Measurements from ENCODE around the gene ADIPOR2. TPM values are rescaled to one million over a fixed set of nuclear protein-coding genes. Genes with fewer than 3 reads are reported as not detected.

Gene ADIPOR2
- total RNA-seq, 1 donor from 2014 or later, result 64.2 TPM

DNA sequence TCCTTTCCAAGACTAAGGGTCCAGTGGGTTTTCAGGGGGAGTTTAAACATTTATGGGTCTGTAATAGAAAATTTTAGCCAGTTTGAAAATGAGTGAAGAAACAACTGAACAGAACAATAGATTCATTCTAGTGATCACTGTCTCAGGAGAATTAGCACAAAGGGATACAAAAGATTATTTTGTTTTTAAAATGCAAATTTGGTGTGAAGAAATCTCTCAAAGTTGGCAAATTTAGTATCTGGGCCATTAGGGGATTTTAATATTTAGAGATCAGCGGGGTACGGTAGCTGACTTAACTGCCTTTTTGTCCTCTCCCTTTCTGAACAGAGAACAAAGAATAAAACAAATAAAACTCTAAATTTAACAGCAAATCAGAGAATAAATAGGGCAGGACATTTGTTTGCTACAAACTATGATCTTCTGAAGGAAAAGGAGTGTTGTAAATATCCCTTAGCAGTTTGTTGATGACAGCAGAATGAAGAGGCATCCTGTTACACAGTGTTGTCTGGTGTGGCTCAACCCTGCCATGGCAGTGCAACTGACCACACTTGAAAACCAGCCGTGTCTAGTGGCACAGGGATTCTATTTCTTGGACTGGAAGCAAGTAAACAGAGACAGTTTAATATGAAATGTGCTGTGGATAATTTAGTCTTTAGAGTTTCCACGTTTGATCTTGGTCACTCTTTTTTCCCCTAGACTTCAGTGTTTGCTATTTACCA, 83.2 kb downstream of the ADIPOR2 start:
- no peak for DNase-seq (ENCODE audit: low spot score)

DNA sequence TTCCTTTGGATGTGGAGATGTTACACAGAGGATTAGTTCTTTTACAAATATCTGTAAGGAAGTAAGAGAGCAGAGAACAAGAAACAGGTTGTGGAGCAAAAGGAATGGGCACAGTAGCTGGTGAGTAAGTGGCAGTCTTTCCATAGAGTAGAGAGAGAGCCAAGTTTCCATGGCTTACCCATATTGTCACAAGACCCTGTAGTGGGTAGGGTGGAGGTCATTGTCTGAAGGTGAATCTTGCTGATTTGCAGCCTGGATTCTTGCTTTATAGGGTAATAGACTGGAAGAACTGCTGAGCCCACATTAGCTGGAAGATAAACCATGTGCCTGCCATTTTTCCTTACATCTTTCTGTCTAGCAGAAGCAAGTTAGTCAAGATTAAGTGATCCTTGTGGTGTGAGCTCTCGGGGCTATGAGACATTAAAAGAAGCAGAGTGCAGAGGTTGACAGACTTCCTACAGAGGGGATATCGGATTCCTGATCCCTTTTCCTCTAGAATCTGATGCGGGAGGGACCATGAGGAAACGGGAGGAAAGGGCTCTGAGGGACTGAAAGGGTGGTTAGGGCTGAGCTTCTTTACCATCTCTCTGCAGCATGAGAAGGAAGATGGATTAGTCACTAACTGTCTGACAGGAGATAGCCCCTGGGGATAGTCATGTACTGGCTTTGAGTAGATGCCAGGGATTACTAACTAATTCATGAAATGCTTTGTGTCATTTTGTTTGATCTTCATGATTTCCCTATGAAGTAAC, 85.5 kb downstream of the ADIPOR2 start:
- DNase-seq (ENCODE audit: low spot score), result no peak

DNA sequence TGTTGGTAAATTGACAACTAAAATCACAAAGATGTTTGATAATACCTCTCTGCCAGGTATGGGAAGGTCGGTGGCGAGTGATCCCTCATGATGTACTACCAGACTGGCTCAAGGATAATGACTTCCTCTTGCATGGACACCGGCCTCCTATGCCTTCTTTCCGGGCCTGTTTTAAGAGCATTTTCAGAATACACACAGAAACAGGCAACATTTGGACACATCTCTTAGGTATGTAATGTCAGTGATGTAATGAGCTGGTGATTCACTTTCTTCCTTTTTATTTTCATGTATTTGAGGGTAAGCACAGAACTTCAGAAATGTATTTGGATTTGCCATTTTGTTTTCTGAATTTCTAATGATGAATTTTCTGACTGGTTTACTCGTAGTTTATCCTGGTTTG, 86.9 kb downstream of the ADIPOR2 start:
- no peak for DNase-seq (ENCODE audit: low spot score)

DNA sequence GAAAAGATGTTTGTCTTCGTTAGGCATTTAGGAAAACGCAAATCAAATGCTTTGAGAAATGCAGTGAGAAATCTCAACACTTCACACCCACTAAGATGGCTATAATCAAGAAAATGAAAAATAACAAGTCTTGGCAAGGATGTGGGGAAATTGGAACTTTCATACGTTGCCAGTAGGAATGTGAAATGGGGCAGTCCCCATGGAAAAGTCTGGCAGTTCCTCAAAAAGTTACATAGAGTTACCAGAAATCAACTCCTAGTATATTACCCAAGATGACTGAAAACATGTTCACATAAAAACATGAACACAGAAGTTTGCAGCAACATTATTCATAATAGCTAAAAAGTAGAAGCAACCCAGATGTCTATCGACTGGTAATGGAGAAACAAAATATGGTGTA, 88.0 kb downstream of the ADIPOR2 start:
- no peak for DNase-seq (ENCODE audit: low spot score)

DNA sequence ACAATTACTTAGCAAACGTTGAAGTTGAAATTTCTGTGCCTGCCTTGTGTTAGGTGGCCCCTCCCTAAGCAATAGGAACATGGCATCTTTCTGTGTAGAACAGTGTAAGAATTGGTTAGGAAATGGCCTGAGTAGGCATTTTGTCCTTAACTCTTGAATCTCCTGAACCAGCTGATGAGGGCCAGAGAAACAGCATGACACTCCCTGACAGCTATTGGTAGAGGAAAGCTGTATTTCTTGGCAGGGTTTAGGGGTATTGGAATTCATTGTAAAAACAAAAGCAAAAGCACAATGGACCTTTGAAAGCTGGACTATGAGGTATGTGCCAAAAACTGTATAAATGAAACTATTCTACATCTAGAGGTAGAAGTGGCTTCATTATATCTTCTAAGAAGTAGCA, 88.9 kb downstream of the ADIPOR2 start:
- no peak for DNase-seq (ENCODE audit: low spot score)

GRCh38 chr12:1781772-1782171, 90.9 kb downstream of the ADIPOR2 start:
- DNase-seq (ENCODE audit: low spot score), result no peak

DNA sequence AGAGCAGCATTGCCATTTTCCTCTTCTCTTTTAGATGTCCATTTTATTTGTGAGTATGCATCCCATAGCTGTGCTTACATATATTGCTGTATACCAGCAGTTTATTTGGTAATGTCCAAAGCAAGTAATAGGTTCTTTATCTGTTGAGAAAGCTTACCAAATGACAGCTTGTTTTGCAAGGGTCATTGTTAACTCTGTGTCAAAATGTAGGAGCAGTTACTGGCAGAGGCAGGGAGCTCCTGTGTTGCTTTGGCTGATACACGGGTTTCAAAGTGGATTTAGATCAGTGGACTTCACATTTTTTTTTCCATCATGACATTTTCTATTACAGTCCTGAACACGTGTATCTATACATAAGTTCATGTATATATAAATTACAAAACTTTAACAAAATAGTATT, 91.3 kb downstream of the ADIPOR2 start:
- DNase-seq (ENCODE audit: low spot score), result no peak

- no peak for DNase-seq (ENCODE audit: low spot score)
Observed at GRCh38 chr12:1787714-1788113, 96.8 kb downstream of the ADIPOR2 start.

GRCh38 chr12:1790444-1790843, 99.6 kb downstream of the ADIPOR2 start:
- DNase-seq (ENCODE audit: low spot score), result no peak

- DNase-seq (ENCODE audit: low spot score), result peak; percentile 72
Observed at GRCh38 chr12:1791104-1791841, 100.4 kb downstream of the ADIPOR2 start.

DNA sequence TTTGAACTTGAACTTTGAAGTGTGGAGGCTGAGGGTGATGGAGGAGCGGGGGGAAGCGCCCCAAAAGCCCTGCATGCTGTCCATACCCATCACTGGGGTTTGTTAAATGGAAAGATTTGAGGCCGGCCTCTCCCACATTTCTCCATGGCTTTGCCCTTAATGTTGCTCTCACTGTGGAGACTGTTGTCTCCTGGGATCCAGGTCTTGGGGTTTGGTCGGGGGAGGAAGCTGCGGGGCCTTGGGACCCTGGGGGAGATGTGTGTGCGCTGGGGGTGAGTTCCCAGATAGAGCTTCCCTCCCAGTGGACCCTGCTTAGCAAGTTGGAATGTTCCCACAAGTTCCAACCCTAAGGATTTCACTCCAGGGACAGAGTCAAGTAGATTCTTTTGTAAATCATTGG, 101.5 kb downstream of the ADIPOR2 start:
- DNase-seq (ENCODE audit: low spot score), result no peak

DNA sequence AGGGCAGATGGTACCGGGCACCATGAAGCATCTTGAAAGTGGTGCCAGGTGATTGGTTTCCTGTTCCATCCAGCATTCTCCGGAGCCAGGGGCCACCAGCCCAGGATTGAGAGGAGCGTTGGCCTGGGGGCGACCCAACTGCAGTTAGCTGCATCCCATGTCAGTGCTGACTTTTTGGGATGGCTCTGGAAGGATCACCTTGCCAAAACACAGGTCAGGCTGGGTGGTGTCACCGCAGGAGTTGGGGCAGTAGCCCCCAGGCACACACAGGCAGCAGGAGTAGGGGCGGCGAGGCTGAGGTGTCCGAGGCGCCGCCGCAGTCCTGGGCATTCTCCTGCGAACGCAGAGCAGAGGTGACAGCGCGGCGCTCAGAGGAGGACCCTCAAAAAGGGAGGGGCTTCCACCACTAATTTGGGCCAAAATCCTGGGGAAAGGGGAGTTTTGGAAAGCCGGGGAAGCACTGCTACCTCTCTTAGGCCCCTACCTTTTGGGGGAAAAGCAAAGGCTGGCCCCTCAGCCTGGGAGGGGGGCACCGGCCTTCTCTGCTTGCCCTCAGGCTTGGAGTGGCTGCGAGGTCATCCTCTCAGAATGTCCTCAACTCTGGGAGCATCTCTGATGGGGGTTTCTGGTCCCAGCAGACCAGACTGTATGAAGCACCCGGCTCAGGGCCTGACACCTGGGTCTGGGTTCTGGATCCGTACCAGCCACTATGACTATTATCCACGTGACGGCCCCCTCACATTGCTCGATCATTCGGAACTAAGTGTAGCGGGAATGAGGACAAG, 102.7 kb downstream of the ADIPOR2 start:
- no peak for DNase-seq (ENCODE audit: low spot score)

GRCh38 chr12:1794440-1795090, 103.7 kb downstream of the ADIPOR2 start:
- DNase-seq (ENCODE audit: low spot score), result no peak

- DNase-seq (ENCODE audit: low spot score), result no peak
Observed at GRCh38 chr12:1795221-1795784, 104.4 kb downstream of the ADIPOR2 start.

- peak; percentile 93 for DNase-seq (ENCODE audit: low spot score)
Observed at GRCh38 chr12:1795785-1796514, 105.1 kb downstream of the ADIPOR2 start.

DNA sequence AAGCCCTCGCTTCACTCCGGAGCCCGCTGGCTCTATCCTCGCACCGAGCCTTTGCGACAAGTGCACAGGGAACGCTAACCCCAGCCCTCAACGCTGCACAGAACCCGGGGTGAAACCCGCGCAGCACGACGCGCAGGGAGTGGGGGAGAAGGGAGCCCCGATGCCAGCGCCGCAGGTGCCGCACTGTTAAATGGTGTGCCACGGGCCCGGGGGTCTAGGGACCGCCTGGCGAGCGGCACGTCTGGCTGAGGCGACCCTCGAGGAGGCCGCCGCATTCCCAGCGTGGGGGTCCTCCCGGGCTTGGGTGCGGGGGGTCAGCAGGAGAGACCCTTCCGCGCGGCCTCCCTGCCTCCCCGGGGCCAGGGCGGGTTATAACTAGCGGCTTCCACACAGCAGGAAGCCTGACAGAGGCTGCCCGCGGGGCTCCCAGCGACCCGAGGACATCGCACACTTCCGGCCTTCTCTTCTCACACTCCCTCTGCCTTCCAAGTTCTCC, 105.7 kb downstream of the ADIPOR2 start:
- DNase-seq (ENCODE audit: low spot score), result no peak

GRCh38 chr12:1797011-1797901, 106.4 kb downstream of the ADIPOR2 start:
- peak; percentile 9 for DNase-seq (ENCODE audit: low spot score)

GRCh38 chr12:1797991-1798640, 107.2 kb downstream of the ADIPOR2 start:
- peak; percentile 9 for DNase-seq (ENCODE audit: low spot score)

DNA sequence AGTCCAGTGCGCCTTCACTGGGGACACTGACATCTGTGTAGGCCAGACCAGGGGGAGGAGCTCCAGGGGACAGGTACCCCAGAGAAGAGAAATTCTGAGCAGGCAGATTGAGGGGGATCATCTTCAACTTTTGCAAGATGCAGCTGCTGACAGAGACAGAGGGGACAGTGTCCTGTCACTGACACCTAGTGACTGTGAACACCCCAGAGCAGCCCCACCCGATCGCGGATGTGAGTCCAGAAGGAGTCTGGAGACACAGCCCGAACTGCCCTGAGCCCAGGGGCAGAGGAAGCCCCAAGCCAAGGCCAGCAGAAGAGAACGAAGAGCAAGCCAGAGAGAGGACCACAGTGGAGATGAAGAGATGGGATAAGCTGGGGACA, 107.8 kb downstream of the ADIPOR2 start:
- DNase-seq (ENCODE audit: low spot score), result no peak

Data from mucosa of gallbladder (tissue), 1 donor.